ENCODE data around the gene ELOVL7.

ELOVL7 gene

DNA sequence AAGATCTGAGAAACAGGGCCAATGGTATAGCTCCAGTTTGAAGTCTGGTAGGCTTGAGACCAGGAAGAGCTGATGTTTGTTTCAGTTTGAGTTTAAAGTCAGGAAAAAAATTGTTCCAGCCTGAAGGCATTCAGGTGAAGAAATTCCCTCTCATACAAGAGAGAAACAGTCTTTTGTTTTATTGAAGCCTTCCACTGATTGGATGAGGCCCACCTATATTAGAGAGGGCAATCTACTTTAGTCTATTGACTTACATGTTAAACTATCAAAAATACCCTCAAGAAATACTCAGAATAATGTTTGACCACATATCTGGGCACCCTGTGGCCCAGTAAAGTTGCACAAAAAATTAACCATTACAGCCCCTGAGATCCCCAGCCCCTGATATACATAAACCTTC lies 138.9 kb downstream of the ELOVL7 start:
- no peak for DNase-seq

DNA sequence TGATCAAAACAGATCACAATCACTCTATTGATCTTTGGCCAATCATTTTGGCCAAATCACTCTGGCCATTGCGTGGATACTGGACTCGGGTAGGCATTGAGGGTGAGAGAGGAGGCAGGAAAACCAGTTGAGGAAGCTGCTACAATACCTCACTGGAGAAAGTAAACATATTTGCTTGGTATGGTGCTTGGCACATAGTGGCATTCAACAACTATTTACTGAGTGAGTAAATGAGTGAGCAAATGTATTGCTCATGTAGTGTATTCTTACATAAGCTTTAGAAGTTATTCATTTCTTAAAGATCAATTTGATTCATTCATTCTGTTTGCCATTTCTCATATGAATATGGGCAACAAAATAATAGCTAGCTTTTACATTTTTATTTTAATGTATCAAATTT lies 140.1 kb downstream of the ELOVL7 start:
- no peak for DNase-seq
